SK-N-DZ (cell line): ENCODE data around the gene YPEL3. TPM values are rescaled to one million over a fixed set of nuclear protein-coding genes. Genes with fewer than 3 reads are reported as not detected.
"Not testable (repeated sequence)": the region's sequence is repeated elsewhere in the genome, so short reads cannot be mapped to it uniquely, and the experiment has no call there.

Experiments used
- DNase-seq: peaks from one replicate; pipeline ENCODE4 v3.0.0-alpha.2; 2015; ENCODE audit warnings: low spot score
- polyA plus RNA-seq, 2 experiments: library from polyadenylated mRNA; depleted of rRNA; stranded (reverse); fragments of >200 nt; gene quantifications; 2 replicates each; pipeline ENCODE4 v1.2.3, GENCODE V29; 2014

Gene YPEL3
- polyA plus RNA-seq (2014; cell fraction: cytosol; rRNA removed): 58.9 and 69.6 TPM in 2 replicates
- 80.0 and 87.0 TPM in 2 replicates for polyA plus RNA-seq (2014; cell fraction: nucleus; rRNA removed)

GRCh38 chr16:30096105-30096861 is at the start of gene YPEL3:
TSS of gene YPEL3 (minus strand) at chr16:30096213. CDS start at chr16:30095482, 731 bp downstream.
- DNase-seq: peak; percentile 87

GRCh38 chr16:30145657-30146056 is 49.6 kb upstream of the YPEL3 start:
- DNase-seq: no peak

GRCh38 chr16:30144917-30145316 is 48.9 kb upstream of the YPEL3 start:
- no peak for DNase-seq

GRCh38 chr16:30144017-30144416 is 48.0 kb upstream of the YPEL3 start:
- DNase-seq: no peak

GRCh38 chr16:30143347-30143702 is 47.3 kb upstream of the YPEL3 start:
- DNase-seq: no peak

GRCh38 chr16:30142672-30143346 is 46.8 kb upstream of the YPEL3 start:
- DNase-seq: peak; percentile 53

GRCh38 chr16:30141750-30142149 is 45.7 kb upstream of the YPEL3 start:
- DNase-seq: no peak

- DNase-seq: no peak
Observed at GRCh38 chr16:30139583-30140481, 43.8 kb upstream of the YPEL3 start.

GRCh38 chr16:30137897-30138296 is 41.9 kb upstream of the YPEL3 start:
- DNase-seq: peak; percentile 38

- no peak for DNase-seq
Observed at GRCh38 chr16:30136971-30137605, 41.1 kb upstream of the YPEL3 start.

GRCh38 chr16:30132591-30132990 is 36.6 kb upstream of the YPEL3 start:
- DNase-seq: no peak

GRCh38 chr16:30131869-30132475 is 36.0 kb upstream of the YPEL3 start:
- DNase-seq: no peak

GRCh38 chr16:30127993-30128392 is 32.0 kb upstream of the YPEL3 start:
- DNase-seq: no peak

GRCh38 chr16:30125690-30126089 is 29.7 kb upstream of the YPEL3 start:
- DNase-seq: not testable (repeated sequence)

GRCh38 chr16:30124985-30125379 is 29.0 kb upstream of the YPEL3 start:
- DNase-seq: no peak

- peak; percentile 34 for DNase-seq
Observed at GRCh38 chr16:30122604-30123160, 26.7 kb upstream of the YPEL3 start.

- no peak for DNase-seq
Observed at GRCh38 chr16:30121741-30122571, 25.9 kb upstream of the YPEL3 start.

- no peak for DNase-seq
Observed at GRCh38 chr16:30120340-30121105, 24.5 kb upstream of the YPEL3 start.

GRCh38 chr16:30119428-30119827 is 23.4 kb upstream of the YPEL3 start:
- DNase-seq: no peak
